K562 (cell line): Measurements from ENCODE around the gene ADPRH. TPM values are rescaled to one million over a fixed set of nuclear protein-coding genes. Genes with fewer than 3 reads are reported as not detected.

Source experiments
- ATAC-seq: fragments of 200-7000 bp; cut with Tn5 transposase; 3 replicates; pipeline ENCODE4 v1.9.1; 2020; ENCODE audit warnings: moderate library complexity
- BruUV-seq: library from RNA; stranded (reverse); fragments of 400-500 nt; replicated peaks from 2 replicates; lab custom pipeline; 2021; lab: Mats Ljungman, UMichigan
- CTCF ChIA-PET: fragments of 300-600 bp; formaldehyde crosslinking; extraction: SDS; loops from one replicate; lab custom pipeline; 2021; ENCODE audit warnings: low intra/inter-chr PET ratio; lab: Yijun Ruan, JAX
- POLR2A ChIA-PET: fragments of 300-600, 350-650 bp; sonication (Branson Sonifier 250); formaldehyde crosslinking; extraction: SDS; loops from one replicate; lab custom pipeline; 2021; ENCODE audit warnings: antibody characterized with exemption, inconsistent platforms; lab: Yijun Ruan, JAX
- DNase-seq, 4 experiments: peaks; one replicate each; pipeline versions ENCODE4 v3.0.0 to v3.0.0-alpha.2; 2011 to 2018; ENCODE audit warnings: low spot score in 3 of 4, mixed read lengths in 3 of 4; ENCODE audit errors: extremely low read depth in 1 of 4
- FAIRE-seq: peaks from 2 replicates; lab custom pipeline; 2011; peaks lifted over from hg19 to GRCh38; lab: Jason Lieb, UNC
- H2AFZ ChIP-seq: 2 replicates; pipeline ENCODE4 v1.6.0; 2011; ENCODE audit warnings: low read depth, low read length, control low read depth, inconsistent platforms
- H3K27ac ChIP-seq: fragments of 200-600 bp; 3 replicates; pipeline ENCODE4 v1.8.0; 2011; ENCODE audit warnings: low read depth, mild to moderate bottlenecking, control low read depth, inconsistent platforms, low read length, moderate library complexity, mixed read lengths; ENCODE audit errors: extremely low read depth
- H3K27me3 ChIP-seq, 2 experiments: fragments of 300-600 bp in 1 of 2; 2 replicates in 1 of 2; 3 replicates in 1 of 2; pipeline versions ENCODE4 v1.6.0 to v1.8.0; 2011; ENCODE audit warnings: inconsistent platforms in 2 of 2, low read length in 2 of 2, mild to moderate bottlenecking in 1 of 2, mixed read lengths in 1 of 2, moderate library complexity in 1 of 2; ENCODE audit not compliant: control insufficient read depth in 2 of 2, insufficient read depth in 2 of 2
- H3K36me3 ChIP-seq: fragments of 300-600 bp; 3 replicates; pipeline ENCODE4 v1.8.0; 2011; ENCODE audit warnings: mild to moderate bottlenecking, low read length, inconsistent platforms; ENCODE audit not compliant: control insufficient read depth, insufficient read depth
- H3K4me1 ChIP-seq, 2 experiments: fragments of 200-600 bp in 1 of 2; replicated peaks in 1 of 2; 2 replicates in 1 of 2; 3 replicates in 1 of 2; pipeline versions ENCODE4 v1.5.1 to v1.8.0; 2011; ENCODE audit warnings: inconsistent platforms in 2 of 2, low read length in 2 of 2, mild to moderate bottlenecking in 1 of 2, mixed read lengths in 1 of 2, moderate library complexity in 1 of 2; ENCODE audit not compliant: control insufficient read depth in 2 of 2, insufficient read depth in 2 of 2
- H3K4me2 ChIP-seq: 2 replicates; pipeline ENCODE4 v1.6.1; 2011; ENCODE audit warnings: low read length, control low read depth, inconsistent platforms, mixed read lengths; ENCODE audit not compliant: insufficient read depth
- H3K4me3 ChIP-seq: fragments of 200-600 bp; sonication (generic), shearing (Covaris generic); 2 replicates; pipeline ENCODE4 v1.5.1; 2016; ENCODE audit warnings: control low read depth, inconsistent platforms
- H3K79me2 ChIP-seq: fragments of 200-600 bp; 3 replicates; pipeline ENCODE4 v1.8.0; 2011; ENCODE audit warnings: low read length, inconsistent platforms; ENCODE audit not compliant: control insufficient read depth, insufficient read depth
- H3K9ac ChIP-seq, 2 experiments: 2 replicates each; pipeline versions ENCODE4 v1.6.0 to v1.6.1; 2011; ENCODE audit warnings: low read depth in 2 of 2, low read length in 2 of 2, control low read depth in 1 of 2, inconsistent platforms in 1 of 2, mild to moderate bottlenecking in 1 of 2, mixed read lengths in 1 of 2; ENCODE audit not compliant: insufficient read depth in 1 of 2
- H3K9me1 ChIP-seq: one replicate; pipeline ENCODE4 v1.6.0; 2011; ENCODE audit warnings: inconsistent platforms, mild to moderate bottlenecking, low read length, moderate library complexity; ENCODE audit not compliant: control insufficient read depth, insufficient read depth
- H3K9me3 ChIP-seq: replicated peaks from 2 replicates; pipeline ENCODE4 v1.5.1; 2011; ENCODE audit warnings: low read depth, low read length, inconsistent platforms; ENCODE audit not compliant: control insufficient read depth, insufficient read depth
- H4K20me1 ChIP-seq: replicated peaks from 2 replicates; pipeline ENCODE4 v1.6.1; 2011; ENCODE audit warnings: low read length, inconsistent platforms, mixed read lengths; ENCODE audit not compliant: control insufficient read depth, insufficient read depth
- DDX20 ChIP-seq: fragments of 450-650 bp; IDR thresholded peaks from 2 replicates; pipeline ENCODE4 v1.6.1; 2016; ENCODE audit warnings: missing genetic modification characterization, low read depth, mild to moderate bottlenecking, missing compliant biosample characterization, moderate library complexity
- ELF4 ChIP-seq: fragments of 450-650 bp; formaldehyde crosslinking; IDR thresholded peaks from 2 replicates; pipeline ENCODE4 v1.4.0; 2022; ENCODE audit warnings: missing genetic modification characterization
- ETV6 ChIP-seq, 3 experiments: fragments of 150-350 bp in 1 of 3; sonication (generic) in 1 of 3; formaldehyde crosslinking in 1 of 3; IDR thresholded peaks; 2 replicates each; pipeline versions ENCODE4 v1.6.1 to v1.8.0; 2014 to 2022; ENCODE audit warnings: borderline replicate concordance in 2 of 3, low read depth in 2 of 3, antibody characterized with exemption in 1 of 3, low read length in 1 of 3, mild to moderate bottlenecking in 1 of 3, missing genetic modification reagents in 1 of 3
- FOXK2 ChIP-seq, 2 experiments: fragments of 450-650 bp; IDR thresholded peaks in 1 of 2; conservative IDR thresholded peaks in 1 of 2; 2 replicates each; pipeline ENCODE4 v1.6.1; 2016; ENCODE audit warnings: low read depth in 2 of 2, mild to moderate bottlenecking in 1 of 2
- HOXB6 ChIP-seq: fragments of 250-450 bp; sonication (Bioruptor Pico); IDR thresholded peaks from 2 replicates; pipeline ENCODE4 v1.5.1; 2022; ENCODE audit warnings: mild to moderate bottlenecking, borderline replicate concordance
- KAT7 ChIP-seq: sonication (generic); formaldehyde crosslinking; IDR thresholded peaks from 2 replicates; pipeline ENCODE4 v1.8.0; 2022; ENCODE audit warnings: missing genetic modification reagents, mild to moderate bottlenecking, borderline replicate concordance
- MIER1 ChIP-seq: fragments of 450-650 bp; IDR thresholded peaks from 2 replicates; pipeline ENCODE4 v1.6.1; 2016; ENCODE audit warnings: antibody characterized with exemption, mild to moderate bottlenecking, low read depth
- MNT ChIP-seq, 2 experiments: fragments of 450-650 bp; conservative IDR thresholded peaks; 2 replicates each; pipeline ENCODE4 v1.6.1; 2017; ENCODE audit warnings: mild to moderate bottlenecking in 2 of 2, moderate library complexity in 2 of 2
- MXD1 ChIP-seq: fragments of 250-450 bp; sonication (Bioruptor Pico); IDR thresholded peaks from 2 replicates; pipeline ENCODE4 v1.8.0; 2021; ENCODE audit warnings: borderline replicate concordance, mild to moderate bottlenecking, moderate library complexity; ENCODE audit not compliant: poor library complexity, severe bottlenecking
- NR2F6 ChIP-seq: fragments of 450-650 bp; formaldehyde crosslinking; IDR thresholded peaks from 2 replicates; pipeline ENCODE4 v1.4.0; 2020; ENCODE audit warnings: mild to moderate bottlenecking
- PHF8 ChIP-seq: fragments of 200-600 bp; sonication (generic); IDR thresholded peaks from 2 replicates; pipeline ENCODE4 v1.6.1; 2012; ENCODE audit warnings: mixed run types, mild to moderate bottlenecking, inconsistent platforms, low read length, moderate library complexity, borderline replicate concordance
- RBBP5 ChIP-seq: fragments of 200-600 bp; sonication (generic); IDR thresholded peaks from 2 replicates; pipeline ENCODE4 v1.6.1; 2012; ENCODE audit warnings: borderline replicate concordance, mild to moderate bottlenecking, low read length, control low read depth, inconsistent platforms; ENCODE audit not compliant: insufficient read depth, poor library complexity, severe bottlenecking
- SRSF9 ChIP-seq: fragments of 200-400 bp; formaldehyde crosslinking; IDR thresholded peaks from 2 replicates; pipeline ENCODE4 v1.6.1; 2017; ENCODE audit warnings: low read depth, low read length, borderline replicate concordance
- YBX1 ChIP-seq: fragments of 450-650 bp; IDR thresholded peaks from 2 replicates; pipeline ENCODE4 v1.7.1; 2016; ENCODE audit warnings: mild to moderate bottlenecking
- ZNF232 ChIP-seq: sonication (generic); formaldehyde crosslinking; IDR thresholded peaks from 2 replicates; pipeline ENCODE4 v1.8.0; 2022; ENCODE audit warnings: mild to moderate bottlenecking, missing genetic modification reagents
- WGBS: fragments of 100-300 bp; shearing (Covaris generic); methylation state at CpG from one replicate; pipeline ENCODE4 v1.1.6; 2016; ENCODE audit warnings: low coverage, mixed read lengths; ENCODE audit not compliant: insufficient coverage; ENCODE audit errors: missing lambda C conversion rate; 5-methylcytosine and 5-hydroxymethylcytosine counted together
- in situ Hi-C: fragments of 300-500 bp; cut with MboI; formaldehyde crosslinking; loops from 4 replicates; pipeline ENCODE4 v1.15.0; 2018; ENCODE audit warnings: inconsistent platforms, mixed read lengths
- intact Hi-C: fragments of 100-400 bp; cut with micrococcal nuclease; formaldehyde crosslinking; loops from 2 replicates; pipeline ENCODE4 v1.14.2; 2022
- polyA plus RNA-seq, 8 experiments: library from polyadenylated mRNA; depleted of rRNA in 4 of 8; stranded (reverse) in 5 of 8; unstranded in 3 of 8; fragments of >200 nt; fragmentation: Nextera tagmentation in 2 of 8; fragmentation: Illumina TruSeq in 1 of 8; extraction: Ambion mirVana in 2 of 8; extraction: Trizol in 1 of 8; gene quantifications; 2 replicates each; pipeline versions ENCODE4 v1.2.1 to v1.2.3, GENCODE V29; 2011 to 2014; ENCODE audit warnings: inconsistent platforms in 1 of 8, missing spikeins in 1 of 8
- total RNA-seq, 7 experiments: library from RNA; depleted of rRNA in 6 of 7; stranded (reverse); fragments of >200 nt in 6 of 7; fragmentation: Illumina TruSeq in 2 of 7; extraction: Trizol in 2 of 7; gene quantifications; 2 replicates each; pipeline versions ENCODE4 v1.2.1 to v1.2.3, GENCODE V29; 2011 to 2021; ENCODE audit warnings: low replicate concordance in 1 of 7
- TF ChIP-seq, protein P1 (sequence below), 3 experiments: fragments of 200-800 bp in 1 of 3; sonication (Bioruptor generic) in 1 of 3; sonication (generic) in 1 of 3; formaldehyde crosslinking in 1 of 3; IDR thresholded peaks; 2 replicates each; pipeline versions ENCODE4 v1.6.1 to v1.8.0; 2016 to 2022; ENCODE audit warnings: mild to moderate bottlenecking in 2 of 3, missing compliant biosample characterization in 2 of 3, missing genetic modification characterization in 2 of 3, missing genetic modification reagents in 1 of 3
- TF ChIP-seq, protein P2 (sequence below): fragments of 450-650 bp; conservative IDR thresholded peaks from 2 replicates; pipeline ENCODE4 v1.6.1; 2016; ENCODE audit warnings: missing genetic modification characterization, low read depth, mild to moderate bottlenecking, control low read depth, missing compliant biosample characterization

ADPRH gene
- total and polyA plus RNA-seq, 9 of the 15 experiments (the other 6 are each of a cell fraction or from before 2014, with no cell fraction given) = 0.01 to 1.4 (median 0.65) TPM

DNA sequence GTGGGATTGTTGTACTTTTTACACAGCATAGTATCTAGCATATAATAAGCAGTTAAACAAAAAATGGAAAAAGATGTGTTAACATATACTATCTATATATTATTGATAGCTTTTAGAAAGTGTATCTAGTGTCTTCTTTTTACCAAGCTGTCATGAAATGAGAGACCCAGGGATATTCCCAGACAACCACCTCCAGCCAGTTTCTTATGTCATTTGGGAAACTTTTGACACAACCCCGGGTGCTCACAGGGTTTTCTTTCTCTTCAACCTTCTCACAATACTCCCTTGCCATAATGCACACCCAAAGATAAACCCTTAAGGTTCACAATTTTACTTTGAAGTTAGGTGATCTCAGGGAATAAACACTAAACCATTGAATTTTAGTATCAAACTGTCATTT lies 13.6 kb downstream of the ADPRH start:
- ATAC-seq (no peak), DNase-seq (no peak), FAIRE-seq (no peak)
- Histone ChIP-seq H2AFZ (no peak overlapping the region), H3K27me3 (no peaks in the 10 kb centered on the region), H3K36me3 (no peaks in the 10 kb centered on the region), H3K4me3 (no peak overlapping the region), H3K4me2 (no peak overlapping the region), H3K27ac (no peak overlapping the region), H3K9me1 (no peaks in the 10 kb centered on the region), H3K9me3 (peaks cover 2% of the 10 kb centered on the region; the same call in 1 of the 2 replicates), H3K4me1 (peaks cover 0 to 5% of the 10 kb centered on the region in 2 experiments; a peak in 3 of 5 replicates), H3K79me2 (no peaks in the 10 kb centered on the region), H4K20me1 (no peaks in the 10 kb centered on the region), H3K9ac (no peak overlapping the region)
- in situ Hi-C loops = no loop called here
- ChIA-PET CTCF (no interaction called here), POLR2A (no interaction called here)
- TF ChIP-seq ETV6 (IDR thresholded peaks at IDR 0.05; ENCODE audit: borderline replicate concordance in 1 of 2, low read depth in 2 of 2, low read length in 1 of 2) (no peak), ETV6 (CRISPR knock-in tag; IDR thresholded peaks at IDR 0.05; ENCODE audit: borderline replicate concordance) (no peak), MIER1 (no peak), ELF4 (no peak), HOXB6 (CRISPR knock-in tag) (no peak), RBBP5 (no peak), YBX1 (no peak), MXD1 (CRISPR knock-in tag) (no peak), PHF8 (no peak), KAT7 (CRISPR knock-in tag) (no peak), SRSF9 (no peak), ZNF232 (CRISPR knock-in tag) (no peak), MNT (conservative IDR thresholded peaks at IDR 0.05) (no peak), FOXK2 (conservative IDR thresholded peaks at IDR 0.05 in 1 of 2, IDR thresholded peaks at IDR 0.05 in 1 of 2; ENCODE audit: low read depth in 2 of 2) (no peak), DDX20 (tag) (no peak), NR2F6 (CRISPR knock-in tag) (no peak)
- TF ChIP-seq, protein P1, sequence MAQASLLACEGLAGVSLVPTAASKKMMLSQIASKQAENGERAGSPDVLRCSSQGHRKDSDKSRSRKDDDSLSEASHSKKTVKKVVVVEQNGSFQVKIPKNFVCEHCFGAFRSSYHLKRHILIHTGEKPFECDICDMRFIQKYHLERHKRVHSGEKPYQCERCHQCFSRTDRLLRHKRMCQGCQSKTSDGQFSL (CRISPR knock-in tag; IDR thresholded peaks at IDR 0.05) = no peak
- TF ChIP-seq, protein P1 (tag; IDR thresholded peaks at IDR 0.05) = no peak
- TF ChIP-seq, protein P2, sequence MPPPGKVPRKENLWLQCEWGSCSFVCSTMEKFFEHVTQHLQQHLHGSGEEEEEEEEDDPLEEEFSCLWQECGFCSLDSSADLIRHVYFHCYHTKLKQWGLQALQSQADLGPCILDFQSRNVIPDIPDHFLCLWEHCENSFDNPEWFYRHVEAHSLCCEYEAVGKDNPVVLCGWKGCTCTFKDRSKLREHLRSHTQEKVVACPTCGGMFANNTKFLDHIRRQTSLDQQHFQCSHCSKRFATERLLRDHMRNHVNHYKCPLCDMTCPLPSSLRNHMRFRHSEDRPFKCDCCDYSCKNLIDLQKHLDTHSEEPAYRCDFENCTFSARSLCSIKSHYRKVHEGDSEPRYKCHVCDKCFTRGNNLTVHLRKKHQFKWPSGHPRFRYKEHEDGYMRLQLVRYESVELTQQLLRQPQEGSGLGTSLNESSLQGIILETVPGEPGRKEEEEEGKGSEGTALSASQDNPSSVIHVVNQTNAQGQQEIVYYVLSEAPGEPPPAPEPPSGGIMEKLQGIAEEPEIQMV = no peak
- no CpG with 5 or more reads among the region's 1 CpG for whole genome bisulfite sequencing
- no TSS peak for BruUV-seq
- intact Hi-C loops = no loop called here
